Endothelial cell (in vitro differentiated cells): ENCODE results near the gene EFCAB11. TPM values are rescaled to one million over a fixed set of nuclear protein-coding genes. Genes with fewer than 3 reads are reported as not detected.

ENCODE experiments used
- DNase-seq: peaks from one replicate; pipeline ENCODE4 v3.0.0; 2021; ENCODE audit warnings: low spot score
- H3K27ac Mint-ChIP-seq: one replicate; pipeline ENCODE4 v1.8.0; 2021; ENCODE audit warnings: mixed read lengths, inconsistent platforms; ENCODE audit not compliant: unreplicated experiment
- H3K27me3 Mint-ChIP-seq: one replicate; pipeline ENCODE4 v1.8.0; 2021; ENCODE audit warnings: mild to moderate bottlenecking, moderate library complexity, mixed read lengths, inconsistent platforms; ENCODE audit not compliant: unreplicated experiment
- H3K36me3 Mint-ChIP-seq: one replicate; pipeline ENCODE4 v1.8.0; 2021; ENCODE audit warnings: mild to moderate bottlenecking, low read depth, mixed read lengths, inconsistent platforms; ENCODE audit not compliant: unreplicated experiment
- H3K4me1 Mint-ChIP-seq: one replicate; pipeline ENCODE4 v1.8.0; 2021; ENCODE audit warnings: mild to moderate bottlenecking, mixed read lengths, inconsistent platforms; ENCODE audit not compliant: unreplicated experiment
- H3K4me3 Mint-ChIP-seq: one replicate; pipeline ENCODE4 v1.8.0; 2021; ENCODE audit warnings: mild to moderate bottlenecking, mixed read lengths, inconsistent platforms; ENCODE audit not compliant: unreplicated experiment
- H3K9me3 Mint-ChIP-seq: one replicate; pipeline ENCODE4 v1.8.0; 2021; ENCODE audit warnings: mixed read lengths, inconsistent platforms; ENCODE audit not compliant: unreplicated experiment
- total RNA-seq: library from RNA; stranded (reverse); fragmentation: NEBNext Ultra II Directional; extraction: Animal tissue kit (Norgen Biotek cat#: 25700); gene quantifications from one replicate; pipeline ENCODE4 v1.2.1, GENCODE V29; 2021; ENCODE audit not compliant: unreplicated experiment
- TF ChIP-seq, protein P1 (sequence below): fragments of 200-600 bp; sonication (generic); IDR thresholded peaks from one replicate; pipeline ENCODE4 v1.5.0; 2021; ENCODE audit warnings: antibody characterized with exemption; ENCODE audit not compliant: unreplicated experiment

Gene EFCAB11
- total RNA-seq, 1 donor from 2014 or later = 15.2 TPM

DNA sequence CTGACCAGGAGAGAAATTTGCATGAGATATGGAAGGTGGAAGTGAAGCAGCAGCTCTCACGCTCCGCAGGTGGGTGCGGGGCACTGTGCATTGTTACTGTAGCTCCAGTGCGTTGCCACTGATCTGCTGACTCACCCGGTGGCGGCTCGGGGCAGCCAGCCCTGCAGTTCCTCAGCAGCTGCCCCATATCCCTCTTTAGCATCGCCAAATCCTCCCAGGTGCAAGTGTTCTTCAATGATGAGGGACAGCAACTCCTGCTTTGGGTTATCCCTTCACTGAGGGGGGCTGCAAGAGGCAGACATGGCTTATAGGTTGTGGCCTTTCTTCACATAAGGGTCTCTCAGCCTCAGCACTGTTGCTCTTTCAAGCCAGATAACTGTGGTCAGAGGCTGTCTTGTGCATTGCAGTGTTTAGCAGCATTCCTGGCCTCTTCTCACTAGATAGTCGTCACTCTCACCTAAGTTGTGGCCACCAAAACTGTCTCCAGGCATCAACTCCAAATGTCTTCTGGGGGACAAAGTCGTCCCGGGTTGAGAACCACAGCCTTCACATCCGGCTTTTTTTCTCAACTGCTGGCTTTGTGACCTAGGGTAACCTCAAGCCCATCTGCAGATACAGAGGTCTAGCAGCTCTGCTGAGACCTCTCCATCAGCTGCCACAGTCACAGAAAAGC lies 180.8 kb downstream of the EFCAB11 start:
- Mint-ChIP-seq H3K4me1 (peaks cover 23% of the 10 kb centered on the region), H3K27me3 (peaks cover 4% of the 10 kb centered on the region), H3K4me3 (no peak overlapping the region), H3K9me3 (no peaks in the 10 kb centered on the region), H3K36me3 (peaks cover 4% of the 10 kb centered on the region), H3K27ac (peak overlapping the region; percentile 36)
- TF ChIP-seq, protein P1, sequence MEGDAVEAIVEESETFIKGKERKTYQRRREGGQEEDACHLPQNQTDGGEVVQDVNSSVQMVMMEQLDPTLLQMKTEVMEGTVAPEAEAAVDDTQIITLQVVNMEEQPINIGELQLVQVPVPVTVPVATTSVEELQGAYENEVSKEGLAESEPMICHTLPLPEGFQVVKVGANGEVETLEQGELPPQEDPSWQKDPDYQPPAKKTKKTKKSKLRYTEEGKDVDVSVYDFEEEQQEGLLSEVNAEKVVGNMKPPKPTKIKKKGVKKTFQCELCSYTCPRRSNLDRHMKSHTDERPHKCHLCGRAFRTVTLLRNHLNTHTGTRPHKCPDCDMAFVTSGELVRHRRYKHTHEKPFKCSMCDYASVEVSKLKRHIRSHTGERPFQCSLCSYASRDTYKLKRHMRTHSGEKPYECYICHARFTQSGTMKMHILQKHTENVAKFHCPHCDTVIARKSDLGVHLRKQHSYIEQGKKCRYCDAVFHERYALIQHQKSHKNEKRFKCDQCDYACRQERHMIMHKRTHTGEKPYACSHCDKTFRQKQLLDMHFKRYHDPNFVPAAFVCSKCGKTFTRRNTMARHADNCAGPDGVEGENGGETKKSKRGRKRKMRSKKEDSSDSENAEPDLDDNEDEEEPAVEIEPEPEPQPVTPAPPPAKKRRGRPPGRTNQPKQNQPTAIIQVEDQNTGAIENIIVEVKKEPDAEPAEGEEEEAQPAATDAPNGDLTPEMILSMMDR = no peak
- DNase-seq = peak; percentile 9

GRCh38 chr14:89773151-89773550 lies 181.4 kb downstream of the EFCAB11 start:
- Mint-ChIP-seq H3K27me3 (peaks cover 4% of the 10 kb centered on the region), H3K36me3 (peaks cover 4% of the 10 kb centered on the region), H3K9me3 (no peaks in the 10 kb centered on the region), H3K27ac (no peak overlapping the region), H3K4me1 (peaks cover 23% of the 10 kb centered on the region), H3K4me3 (no peak overlapping the region)
- TF ChIP-seq, protein P1 = no peak
- no peak for DNase-seq

- TF ChIP-seq, protein P1 = no peak
- Mint-ChIP-seq H3K36me3 (peaks cover 4% of the 10 kb centered on the region), H3K9me3 (no peaks in the 10 kb centered on the region), H3K4me3 (no peak overlapping the region), H3K27ac (no peak overlapping the region), H3K27me3 (peaks cover 4% of the 10 kb centered on the region), H3K4me1 (peaks cover 23% of the 10 kb centered on the region)
- no peak for DNase-seq
Measured at GRCh38 chr14:89771251-89771650, 183.3 kb downstream of the EFCAB11 start.

- Mint-ChIP-seq H3K27me3 (peaks cover 2% of the 10 kb centered on the region), H3K4me1 (peaks cover 10% of the 10 kb centered on the region), H3K36me3 (peaks cover under 1% of the 10 kb centered on the region), H3K4me3 (no peak overlapping the region), H3K27ac (no peak overlapping the region), H3K9me3 (no peaks in the 10 kb centered on the region)
- TF ChIP-seq, protein P1 = peak; percentile 37
- peak; percentile 52 for DNase-seq
Measured at GRCh38 chr14:89767861-89768268, 186.7 kb downstream of the EFCAB11 start.

DNA sequence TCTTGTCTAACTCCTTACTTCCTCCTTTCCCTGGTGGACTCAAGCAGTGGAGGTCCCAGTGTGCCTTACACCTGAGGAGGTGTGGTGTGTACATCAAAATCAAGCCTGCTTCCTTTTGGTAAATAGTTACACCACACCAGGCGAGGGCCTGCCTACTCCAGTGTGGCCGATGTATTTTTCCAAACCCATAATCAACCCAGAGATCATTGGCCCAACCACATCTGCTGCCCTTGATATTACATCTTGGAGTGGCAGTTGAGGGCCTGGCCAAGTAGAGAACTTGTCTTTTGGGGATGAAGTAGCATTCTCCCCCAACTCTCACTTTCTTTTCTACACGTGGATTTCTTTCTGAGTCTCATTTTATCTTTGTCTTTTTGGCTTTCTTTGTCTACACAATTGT lies 187.4 kb downstream of the EFCAB11 start:
- no peaks in the 10 kb centered on the region for H3K27me3 Mint-ChIP-seq
- H3K4me1 Mint-ChIP-seq = peaks cover 8% of the 10 kb centered on the region
- H3K4me3 Mint-ChIP-seq = no peak overlapping the region
- H3K9me3 Mint-ChIP-seq = no peaks in the 10 kb centered on the region
- H3K36me3 Mint-ChIP-seq = no peaks in the 10 kb centered on the region
- no peak overlapping the region for H3K27ac Mint-ChIP-seq
- DNase-seq = no peak
- TF ChIP-seq, protein P1 = no peak
